ENCODE measurements around the gene SCYGR2. TPM values are rescaled to one million over a fixed set of nuclear protein-coding genes. Genes with fewer than 3 reads are reported as not detected.
"Not testable (repeated sequence)": the region's sequence is repeated elsewhere in the genome, so short reads cannot be mapped to it uniquely, and the experiment has no call there.

SCYGR2 gene
- not detected for total RNA-seq

GRCh38 chr2:227598835-227599503 lies at the start of gene SCYGR2:
SCYGR2 (plus strand) TSS chr2:227598893; CDS start chr2:227598893, 0 bp downstream.
- intact Hi-C loops (cut with DNase I); H3K4me1 ChIP-seq; DNase-seq; H3K9me3 ChIP-seq; H3K4me3 ChIP-seq; H3K36me3 ChIP-seq; H3K27ac ChIP-seq; H3K9ac ChIP-seq (ENCODE audit: low read depth in 2 of 2, low read length in 2 of 2); H3K27me3 ChIP-seq: not testable (repeated sequence)

GRCh38 chr2:227551836-227552235 lies 46.9 kb upstream of the SCYGR2 start:
- no peak overlapping the region for H3K9ac ChIP-seq (ENCODE audit: low read depth in 2 of 2, low read length in 2 of 2)
- H3K36me3 ChIP-seq, result peaks cover 3% of the 10 kb centered on the region
- H3K27ac ChIP-seq, result no peak overlapping the region
- no peaks in the 10 kb centered on the region for H3K27me3 ChIP-seq
- no peaks in the 10 kb centered on the region for H3K4me1 ChIP-seq
- no peak overlapping the region for H3K4me3 ChIP-seq
- H3K9me3 ChIP-seq, result no peaks in the 10 kb centered on the region
- intact Hi-C loops (cut with DNase I), result no loop called here
- DNase-seq, result no peak
- TF ChIP-seq CTCF (IDR thresholded peaks at IDR 0.05), result no peak

GRCh38 chr2:227562581-227562980 lies 36.1 kb upstream of the SCYGR2 start:
- intact Hi-C loops (cut with DNase I), result no loop called here

GRCh38 chr2:227565080-227565479 lies 33.6 kb upstream of the SCYGR2 start:
- H3K4me3 ChIP-seq, result no peak overlapping the region
- no peak overlapping the region for H3K27ac ChIP-seq
- no peak for DNase-seq
- no peaks in the 10 kb centered on the region for H3K9me3 ChIP-seq
- H3K36me3 ChIP-seq, result no peaks in the 10 kb centered on the region
- TF ChIP-seq CTCF (IDR thresholded peaks at IDR 0.05), result no peak
- intact Hi-C loops (cut with DNase I), result no loop called here
- no peak overlapping the region for H3K9ac ChIP-seq (ENCODE audit: low read depth in 2 of 2, low read length in 2 of 2)
- no peaks in the 10 kb centered on the region for H3K27me3 ChIP-seq
- H3K4me1 ChIP-seq, result no peaks in the 10 kb centered on the region

More at GRCh38 chr2:227562581-227562980, 36.1 kb upstream of the SCYGR2 start:
- Histone ChIP-seq H3K4me3 (no peak overlapping the region), H3K4me1 (no peaks in the 10 kb centered on the region), H3K27ac (no peak overlapping the region), H3K27me3 (no peaks in the 10 kb centered on the region), H3K9ac (ENCODE audit: low read depth in 2 of 2, low read length in 2 of 2) (no peak overlapping the region), H3K36me3 (no peaks in the 10 kb centered on the region), H3K9me3 (no peaks in the 10 kb centered on the region)
- DNase-seq, result no peak
- no peak for TF ChIP-seq CTCF (IDR thresholded peaks at IDR 0.05)

GRCh38 chr2:227566012-227566411 lies 32.7 kb upstream of the SCYGR2 start:
- no peaks in the 10 kb centered on the region for H3K36me3 ChIP-seq
- no peaks in the 10 kb centered on the region for H3K9me3 ChIP-seq
- intact Hi-C loops (cut with DNase I), result no loop called here
- no peak for TF ChIP-seq CTCF (IDR thresholded peaks at IDR 0.05)
- no peaks in the 10 kb centered on the region for H3K27me3 ChIP-seq
- H3K4me1 ChIP-seq, result no peaks in the 10 kb centered on the region
- no peak overlapping the region for H3K9ac ChIP-seq (ENCODE audit: low read depth in 2 of 2, low read length in 2 of 2)
- no peak overlapping the region for H3K4me3 ChIP-seq
- no peak for DNase-seq
- no peak overlapping the region for H3K27ac ChIP-seq

- Histone ChIP-seq H3K9ac (ENCODE audit: low read depth in 2 of 2, low read length in 2 of 2) (no peak overlapping the region), H3K36me3 (no peaks in the 10 kb centered on the region), H3K27me3 (no peaks in the 10 kb centered on the region), H3K4me1 (no peaks in the 10 kb centered on the region), H3K9me3 (no peaks in the 10 kb centered on the region), H3K4me3 (no peak overlapping the region), H3K27ac (no peak overlapping the region)
- no peak for DNase-seq
- TF ChIP-seq CTCF (IDR thresholded peaks at IDR 0.05), result no peak
- intact Hi-C loops (cut with DNase I), result no loop called here
Observed at GRCh38 chr2:227568852-227569169, 29.9 kb upstream of the SCYGR2 start.

All from colonic mucosa (tissue), 4 donors.